ENCODE measurements around the gene UBASH3A.

GRCh38 chr21:42435401-42435800 is 31.7 kb downstream of the UBASH3A start:
- TF ChIP-seq CTCF (IDR thresholded peaks at IDR 0.05) (no peak), POLR2A (IDR thresholded peaks at IDR 0.05) (no peak), EP300 (IDR thresholded peaks at IDR 0.05) (no peak), POLR2AphosphoS5 (IDR thresholded peaks at IDR 0.05) (no peak)
